Fibroblast of skin of right quadriceps (primary cell): Measurements from ENCODE around the gene MPPE1.
A peak's percentile ranks its signal among the peaks of the same experiment; 100 is the strongest.
"Not testable (repeated sequence)": the region's sequence is repeated elsewhere in the genome, so short reads cannot be mapped to it uniquely, and the experiment has no call there.

Experiments
- DNase-seq: peaks from one replicate; pipeline ENCODE4 v3.0.0-alpha.2; 2013

MPPE1 gene

GRCh38 chr18:11883153-11883552 is 25.0 kb downstream of the MPPE1 start:
- DNase-seq: no peak

DNA sequence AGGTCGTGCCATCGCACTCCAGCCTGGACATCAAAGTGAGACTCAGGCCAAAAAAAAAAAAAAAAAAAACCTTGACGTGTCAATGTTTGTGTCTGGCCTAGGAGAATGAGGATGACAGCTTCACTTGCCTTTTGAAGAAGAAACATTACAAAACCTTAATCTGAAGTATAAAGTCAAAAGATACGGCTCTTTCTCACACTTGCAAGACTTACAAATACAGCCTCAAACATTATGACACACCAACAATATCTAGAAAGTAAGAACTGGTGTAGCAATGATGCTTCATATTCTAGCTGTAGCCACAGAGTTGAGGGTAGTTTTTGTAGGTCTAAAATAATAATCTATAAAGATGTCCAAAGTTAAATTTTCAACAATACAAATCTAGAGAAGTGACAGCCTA is 25.5 kb downstream of the MPPE1 start:
- no peak for DNase-seq

GRCh38 chr18:11880586-11881304 is 27.4 kb downstream of the MPPE1 start:
- DNase-seq: no peak

- no peak for DNase-seq
These were observed 30.5 kb downstream of the MPPE1 start for GRCh38 chr18:11877497-11878135.

DNA sequence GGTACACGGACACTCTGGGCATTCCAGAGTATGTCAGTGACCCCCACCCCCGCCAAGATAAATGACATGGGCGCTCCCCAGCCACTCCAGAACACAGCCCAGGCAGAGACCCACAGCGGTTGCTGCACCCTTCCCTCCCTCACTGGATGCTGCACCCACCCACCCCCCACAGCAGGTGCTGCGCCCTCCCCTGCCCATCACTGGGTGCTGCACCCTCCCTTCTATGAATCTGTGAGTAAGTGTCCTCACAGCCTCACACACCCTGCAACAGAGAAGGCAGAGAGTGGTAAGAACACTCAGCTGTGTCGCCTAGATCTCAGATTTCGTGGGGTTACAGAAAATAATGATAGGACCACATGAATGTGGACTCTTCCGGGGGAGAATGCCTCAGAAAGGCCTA is 33.4 kb downstream of the MPPE1 start:
- no peak for DNase-seq

DNA sequence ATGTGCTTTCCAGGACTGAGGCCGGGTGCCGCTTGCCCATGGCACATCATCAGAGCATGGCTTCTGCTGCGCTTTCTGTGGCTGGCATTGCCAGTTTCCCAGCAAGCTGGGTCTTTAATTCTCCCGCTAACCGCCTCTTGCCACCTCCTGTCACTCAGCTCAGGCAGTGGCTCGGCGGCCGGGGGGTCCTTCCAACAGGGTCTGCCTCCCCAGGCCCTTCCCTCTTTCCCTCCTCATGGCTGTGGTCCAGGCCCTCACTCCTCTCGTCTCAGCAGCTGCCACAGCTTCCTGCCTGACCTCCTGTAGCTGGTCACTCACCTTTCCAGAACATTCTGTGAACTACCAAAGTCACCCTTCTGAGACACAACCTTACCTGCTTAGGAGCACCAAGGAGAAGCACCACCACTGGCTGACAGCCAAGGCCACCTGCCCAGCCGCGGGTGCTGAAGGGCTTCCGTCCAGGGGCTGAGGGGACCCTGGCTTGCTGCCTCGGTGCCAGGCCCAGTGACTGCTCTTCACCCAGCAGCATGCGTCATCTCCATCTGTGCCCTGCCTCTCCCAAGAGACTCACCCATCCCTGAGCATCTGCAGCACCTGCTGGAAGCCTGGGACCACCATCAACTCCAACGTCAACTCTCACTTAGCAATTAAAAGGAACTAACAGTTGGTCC is 34.3 kb downstream of the MPPE1 start:
- no peak for DNase-seq

DNA sequence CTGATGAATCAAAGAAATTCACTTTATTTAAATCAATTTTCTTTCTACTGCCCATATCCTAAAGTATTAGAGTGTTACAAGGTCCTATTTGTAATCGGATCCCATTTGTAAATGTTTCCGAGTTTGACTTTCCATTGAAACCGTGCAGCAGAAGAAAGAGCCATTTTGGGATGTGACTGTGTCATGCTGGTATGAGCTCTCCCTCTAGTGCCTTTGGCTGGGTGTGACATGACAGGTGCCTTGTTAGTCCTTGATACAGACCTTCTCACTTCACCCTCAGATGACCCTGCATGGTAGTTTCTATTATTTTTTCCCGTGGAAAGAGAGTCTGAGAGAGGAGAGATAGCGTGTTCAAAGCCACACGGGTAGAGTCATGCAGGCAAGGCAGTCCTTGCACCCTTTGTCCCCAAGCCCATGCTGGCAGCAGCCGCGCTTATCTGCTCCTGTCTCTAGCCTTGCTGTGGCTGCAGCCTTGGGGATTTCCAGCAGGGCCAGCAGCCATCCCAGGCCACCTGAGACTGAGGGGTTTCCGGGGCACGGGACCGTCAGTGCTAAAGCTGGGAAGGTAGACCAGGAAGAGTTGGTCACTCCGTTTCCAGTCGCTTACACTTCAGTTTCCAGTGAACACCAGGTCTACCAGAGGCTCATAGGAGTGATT is 35.5 kb downstream of the MPPE1 start:
- DNase-seq: no peak

GRCh38 chr18:11871501-11871900 is 36.6 kb downstream of the MPPE1 start:
- DNase-seq: no peak

DNA sequence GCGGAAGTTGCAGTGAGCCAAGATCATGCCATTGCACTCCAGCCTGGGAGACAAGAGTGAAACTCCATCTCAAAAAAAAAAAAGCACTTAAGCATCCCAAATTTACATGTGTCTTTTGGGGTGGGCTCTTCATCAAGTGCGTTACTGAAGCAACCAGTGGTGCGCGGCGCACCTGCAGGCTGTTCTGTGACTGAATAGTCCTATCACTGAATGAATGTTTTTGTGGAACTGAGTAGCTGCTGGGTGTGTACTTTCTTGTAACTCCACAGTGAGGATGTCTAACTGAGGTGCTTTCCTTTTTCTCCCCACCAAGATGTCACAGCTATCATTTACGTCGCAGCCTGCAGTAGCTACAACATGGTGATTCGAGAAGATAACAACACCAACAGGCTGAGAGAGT is 39.9 kb downstream of the MPPE1 start:
- DNase-seq: no peak

DNA sequence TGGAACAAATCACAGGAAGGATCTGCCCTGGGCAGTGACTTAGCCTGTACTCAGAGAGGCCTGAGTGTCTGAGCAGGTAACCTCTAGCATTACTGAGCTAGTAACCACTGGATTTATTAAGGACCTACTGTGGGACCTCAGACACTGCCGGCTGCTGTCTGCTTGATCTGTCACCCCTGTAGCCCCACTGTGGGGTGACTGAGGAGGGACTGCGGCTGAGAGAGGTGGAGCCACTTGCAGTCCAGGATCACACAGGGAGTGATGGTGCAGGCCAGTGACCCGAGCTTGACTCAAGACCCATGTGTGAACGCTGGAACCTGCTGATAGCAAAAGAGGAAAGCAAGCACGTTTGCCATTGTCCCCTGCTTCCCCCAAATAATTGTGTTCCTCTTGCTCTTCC is 41.4 kb downstream of the MPPE1 start:
- no peak for DNase-seq

DNA sequence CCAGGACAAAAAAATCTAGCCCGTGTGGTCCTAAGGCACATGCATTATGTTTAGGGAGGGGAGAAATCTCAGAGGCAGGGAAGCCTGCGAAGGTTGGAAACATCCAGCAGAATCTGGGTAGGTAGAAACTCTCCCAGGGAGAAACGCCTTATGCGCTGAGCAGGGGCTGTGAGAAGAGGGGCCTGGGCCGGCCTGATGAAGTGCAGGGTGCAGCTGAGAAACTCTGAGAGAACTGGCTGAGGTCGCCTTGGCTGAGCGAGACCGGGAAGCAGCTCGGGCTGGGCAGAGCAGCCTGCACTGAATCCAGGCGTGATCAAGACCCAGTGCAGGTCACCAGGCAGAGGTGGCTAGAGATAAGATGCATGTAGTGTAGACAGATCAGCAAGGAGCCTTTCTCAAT is 41.8 kb downstream of the MPPE1 start:
- DNase-seq: no peak

DNA sequence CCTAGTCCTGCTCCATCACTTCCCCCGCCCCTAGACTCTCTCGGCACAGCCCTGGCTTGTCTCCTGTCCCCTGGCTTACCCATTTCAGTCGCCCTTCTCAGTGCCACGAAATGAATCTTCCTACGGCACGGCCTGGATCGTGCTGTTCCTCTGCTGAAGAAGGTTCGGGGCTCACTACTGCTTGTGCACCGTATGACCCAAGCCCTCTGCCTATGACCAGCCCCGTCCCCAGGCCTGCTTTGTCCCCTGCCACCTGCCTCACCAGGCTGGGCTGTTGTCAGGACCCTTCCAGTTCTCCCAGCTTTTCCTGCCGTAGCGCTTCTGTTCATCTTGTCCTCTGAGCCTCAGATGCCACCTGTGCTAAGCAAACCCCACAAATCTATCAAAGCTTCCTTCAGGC is 43.0 kb downstream of the MPPE1 start:
- no peak for DNase-seq

GRCh38 chr18:11864471-11864870 is 43.6 kb downstream of the MPPE1 start:
- no peak for DNase-seq

DNA sequence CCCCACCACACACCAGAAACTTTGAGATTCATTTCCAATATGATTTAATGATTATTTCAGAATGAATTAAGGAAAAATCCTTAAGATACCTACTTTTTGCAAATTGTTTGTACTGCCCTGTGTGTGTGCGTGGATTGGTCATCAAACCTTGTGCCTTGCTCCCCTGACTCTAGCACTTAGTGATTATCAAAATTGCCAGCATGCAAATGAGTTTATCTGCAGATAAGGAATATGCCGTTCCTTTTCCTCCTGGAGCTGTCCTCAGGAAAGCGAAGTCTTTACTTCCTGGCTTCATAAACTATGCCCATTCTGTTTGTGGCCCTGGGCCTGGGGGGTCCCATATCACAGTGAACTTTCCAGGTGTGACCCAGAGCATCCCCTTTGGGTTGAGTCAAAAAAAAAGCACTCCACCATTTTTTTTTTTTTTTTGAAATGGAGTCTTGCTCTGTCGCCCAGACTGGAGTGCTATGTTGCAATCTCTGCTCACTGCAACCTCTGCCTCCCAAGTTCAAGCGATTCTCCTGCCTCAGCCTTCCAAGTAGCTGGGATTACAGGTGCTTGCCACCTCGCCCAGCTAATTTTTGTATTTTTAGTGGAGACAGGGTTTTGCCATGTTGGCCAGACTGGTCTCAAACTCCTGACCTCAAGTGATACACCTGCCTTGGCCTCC is 45.5 kb downstream of the MPPE1 start:
- no peak for DNase-seq

DNA sequence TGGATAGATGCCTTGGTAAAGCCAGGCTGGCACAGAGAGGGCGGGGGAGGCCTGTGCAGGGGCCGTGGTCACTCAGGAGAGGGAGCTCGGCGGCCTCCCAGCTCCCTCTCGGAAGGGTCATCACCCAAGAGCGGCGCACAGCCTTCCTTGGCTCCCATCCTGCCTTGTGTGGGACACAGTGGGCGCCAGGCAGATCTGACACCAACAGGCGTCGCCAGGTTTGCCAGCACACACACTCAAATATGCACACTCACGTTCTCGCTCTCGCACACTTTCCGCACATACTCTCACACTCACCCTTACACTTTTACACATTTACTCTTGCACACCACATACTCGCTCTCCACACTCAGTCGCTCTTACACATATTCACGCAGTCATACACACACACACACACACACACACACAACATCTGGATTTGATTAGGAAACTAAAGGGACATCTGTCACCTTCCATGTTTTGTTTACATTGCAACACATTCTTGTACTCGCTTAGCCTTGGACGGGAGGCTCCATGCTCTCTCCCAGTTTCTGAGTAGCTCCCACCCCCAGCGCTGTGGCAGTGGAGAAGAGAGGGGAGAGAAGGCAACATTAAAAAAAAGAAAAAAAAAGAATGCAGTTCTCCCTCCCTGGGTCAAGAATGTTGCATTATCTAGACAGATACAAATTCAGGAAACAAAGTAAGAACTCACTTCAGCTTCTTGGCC is 46.4 kb downstream of the MPPE1 start:
- DNase-seq: peak; percentile 71

DNA sequence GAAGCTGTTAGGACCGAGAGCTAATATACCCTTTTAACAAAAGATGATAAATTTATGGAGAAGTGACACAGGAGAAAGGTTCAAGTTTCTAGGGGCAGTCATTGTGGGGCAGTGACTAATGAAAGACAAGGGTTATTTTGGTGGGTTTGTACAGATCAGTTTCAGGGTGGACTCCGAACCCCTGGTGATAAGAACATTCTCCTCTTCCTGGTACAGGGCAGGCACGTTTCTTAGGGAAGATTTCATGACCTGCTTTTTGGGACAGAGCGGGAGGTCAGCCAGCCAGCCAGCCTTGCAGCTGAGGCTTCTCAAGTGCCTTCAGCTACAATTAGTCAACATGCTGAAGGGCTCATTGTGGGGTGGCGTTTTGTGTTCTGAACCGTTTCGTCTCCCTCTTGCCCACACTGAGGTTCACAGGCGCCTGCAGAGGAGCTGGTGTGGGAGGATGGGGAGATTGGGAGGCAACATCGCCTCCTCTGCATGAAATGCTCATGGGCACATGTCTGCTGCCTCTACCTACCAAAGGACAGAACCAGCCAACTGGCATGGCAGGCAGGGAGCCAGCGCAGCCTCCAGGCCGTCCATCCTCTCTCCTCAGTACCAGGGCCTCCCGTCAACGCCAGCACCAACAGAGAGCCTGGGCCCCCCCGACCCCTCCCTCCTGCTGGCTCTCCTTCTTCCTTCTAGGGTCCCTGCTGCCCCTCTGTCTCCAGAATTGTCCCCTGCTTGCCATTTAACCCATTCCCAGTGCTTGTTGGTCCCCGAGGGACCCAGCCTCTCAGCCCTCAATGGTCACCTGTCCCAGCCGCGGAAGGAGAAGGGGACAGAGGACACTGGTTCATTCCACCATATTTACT is 47.3 kb downstream of the MPPE1 start:
- DNase-seq: no peak

GRCh38 chr18:11859903-11860407 is 48.2 kb downstream of the MPPE1 start:
- peak; percentile 72 for DNase-seq

- no peak for DNase-seq
These were observed 48.8 kb downstream of the MPPE1 start for GRCh38 chr18:11859282-11859830.

DNA sequence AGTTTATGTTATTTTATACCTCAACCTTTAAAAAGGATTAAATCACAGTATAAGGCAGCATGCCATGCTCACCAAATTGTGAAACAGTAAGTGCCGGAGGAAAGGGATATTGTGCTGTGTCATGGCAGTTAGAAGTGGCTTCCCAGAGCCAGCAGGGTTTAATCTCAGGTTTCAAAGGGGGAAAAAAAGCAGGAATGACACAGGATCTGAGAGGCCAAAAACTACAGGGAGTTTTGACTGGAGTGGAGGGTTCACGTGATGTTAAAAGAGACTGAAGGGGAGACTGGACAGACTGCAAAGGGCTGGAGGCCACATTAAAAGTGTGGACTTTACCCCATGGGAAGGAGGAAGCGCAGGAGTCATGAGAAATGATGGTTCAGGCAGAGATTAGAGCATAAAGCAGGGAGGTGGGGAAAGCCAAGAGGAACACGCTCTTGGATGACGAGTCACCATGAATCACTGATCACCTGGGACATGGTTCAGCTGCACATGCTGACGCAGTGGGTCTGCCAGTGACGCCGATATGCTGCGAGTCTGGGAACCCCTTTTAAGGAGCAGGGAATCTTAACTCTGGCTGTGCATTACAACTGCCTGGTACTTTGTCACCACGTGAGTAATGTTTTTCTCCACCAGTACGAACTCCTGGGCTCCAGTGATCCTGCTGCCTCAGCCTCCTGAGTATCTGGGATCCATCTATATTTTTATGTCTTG is 50.8 kb downstream of the MPPE1 start:
- peak; percentile 98 for DNase-seq

DNA sequence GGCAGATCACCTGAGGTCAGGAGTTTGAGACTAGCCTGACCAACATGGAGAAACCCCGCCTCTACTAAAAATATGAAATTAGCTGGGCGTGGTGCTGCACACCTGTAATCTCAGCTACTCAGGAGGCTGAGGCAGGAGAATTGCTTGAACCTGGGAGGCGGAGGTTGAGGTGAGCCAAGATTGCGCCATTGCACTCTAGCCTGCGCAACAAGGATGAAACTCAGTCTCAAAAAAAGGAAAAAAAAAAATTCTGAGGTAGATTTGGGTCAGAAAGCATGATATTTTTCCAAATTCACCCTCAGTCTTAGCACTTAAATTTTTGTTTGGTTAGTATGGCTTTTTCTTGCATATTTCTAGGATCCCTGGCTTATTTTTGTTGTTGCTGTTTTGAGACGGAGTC is 53.6 kb downstream of the MPPE1 start:
- not testable (repeated sequence) for DNase-seq
